HepG2 (cell line): Measurements from ENCODE around the gene MUC13. TPM values are rescaled to one million over a fixed set of nuclear protein-coding genes. Genes with fewer than 3 reads are reported as not detected.
A peak's percentile ranks its signal among the peaks of the same experiment; 100 is the strongest.

ENCODE experiments used
- ASH2L ChIP-seq: fragments of 300-600, 200-600 bp; sonication (generic); IDR thresholded peaks from 2 replicates; pipeline ENCODE4 v1.7.0; 2017; ENCODE audit warnings: low read depth, mild to moderate bottlenecking, moderate library complexity, mixed read lengths, low read length; ENCODE audit not compliant: insufficient read length
- FOXA3 ChIP-seq: IDR thresholded peaks from 2 replicates; pipeline ENCODE4 v1.6.1; 2016; ENCODE audit warnings: missing genetic modification reagents, missing compliant biosample characterization
- MBD4 ChIP-seq: IDR thresholded peaks from 2 replicates; pipeline ENCODE4 v1.6.1; 2012; ENCODE audit warnings: low read length, inconsistent platforms, borderline replicate concordance
- NAIF1 ChIP-seq: sonication (generic); formaldehyde crosslinking; IDR thresholded peaks from 2 replicates; pipeline ENCODE4 v1.5.0; 2020; ENCODE audit warnings: mild to moderate bottlenecking, missing genetic modification reagents, borderline replicate concordance
- NRL ChIP-seq: sonication (generic); formaldehyde crosslinking; IDR thresholded peaks from 2 replicates; pipeline ENCODE4 v1.5.0; 2020; ENCODE audit warnings: missing genetic modification reagents, mild to moderate bottlenecking, moderate library complexity, borderline replicate concordance
- PAF1 ChIP-seq: IDR thresholded peaks from 2 replicates; pipeline ENCODE4 v1.6.1; 2016; ENCODE audit warnings: missing genetic modification reagents, missing compliant biosample characterization
- REPIN1 ChIP-seq: sonication (generic); formaldehyde crosslinking; IDR thresholded peaks from 2 replicates; pipeline ENCODE4 v1.8.0; 2022; ENCODE audit warnings: missing genetic modification reagents, low read depth, mild to moderate bottlenecking, borderline replicate concordance
- ZFX ChIP-seq: sonication (generic); formaldehyde crosslinking; IDR thresholded peaks from 2 replicates; pipeline ENCODE4 v1.4.0; 2020; ENCODE audit warnings: mild to moderate bottlenecking, low read depth, missing genetic modification reagents, moderate library complexity
- ZNF101 ChIP-seq: sonication (generic); formaldehyde crosslinking; IDR thresholded peaks from 2 replicates; pipeline ENCODE4 v1.4.0; 2020; ENCODE audit warnings: mild to moderate bottlenecking, low read depth, missing genetic modification reagents, borderline replicate concordance
- ZNF441 ChIP-seq: sonication (generic); formaldehyde crosslinking; IDR thresholded peaks from 2 replicates; pipeline ENCODE4 v1.7.0; 2021; ENCODE audit warnings: missing genetic modification reagents, borderline replicate concordance
- ZNF577 ChIP-seq: sonication (generic); formaldehyde crosslinking; IDR thresholded peaks from 2 replicates; pipeline ENCODE4 v1.4.0; 2020; ENCODE audit warnings: mild to moderate bottlenecking, low read depth, missing genetic modification reagents, borderline replicate concordance
- polyA plus RNA-seq, 8 experiments: library from polyadenylated mRNA; depleted of rRNA in 3 of 8; stranded (reverse) in 7 of 8; unstranded in 1 of 8; fragments of >200 nt; fragmentation: Illumina TruSeq in 4 of 8; extraction: Trizol in 4 of 8; gene quantifications; 2 replicates each; pipeline versions ENCODE4 v1.2.1 to v1.2.3, GENCODE V29; 2011 to 2016; ENCODE audit warnings: low read depth in 4 of 8, missing spikeins in 1 of 8, mixed read lengths in 1 of 8; ENCODE audit not compliant: insufficient read depth in 1 of 8
- total RNA-seq, 5 experiments: library from RNA; depleted of rRNA; stranded (reverse); fragments of >200 nt; fragmentation: Illumina TruSeq; extraction: Trizol; gene quantifications; 2 replicates each; pipeline ENCODE4 v1.2.3, GENCODE V29; 2016; ENCODE audit warnings: low read depth in 1 of 5
- TF ChIP-seq, protein P1 (sequence below): sonication (generic); formaldehyde crosslinking; IDR thresholded peaks from 2 replicates; pipeline ENCODE4 v1.4.0; 2020; ENCODE audit warnings: missing genetic modification reagents
- TF ChIP-seq, protein P2 (sequence below): sonication (generic); formaldehyde crosslinking; IDR thresholded peaks from 2 replicates; pipeline ENCODE4 v1.5.0; 2020; ENCODE audit warnings: missing genetic modification reagents
- TF ChIP-seq, protein P3 (sequence below): sonication (generic); formaldehyde crosslinking; IDR thresholded peaks from 2 replicates; pipeline ENCODE4 v1.8.1; 2023; ENCODE audit warnings: mild to moderate bottlenecking, inconsistent platforms, moderate library complexity, missing genetic modification reagents, borderline replicate concordance
- TF ChIP-seq, protein P4 (sequence below): sonication (generic); formaldehyde crosslinking; IDR thresholded peaks from 2 replicates; pipeline ENCODE4 v1.4.0; 2020; ENCODE audit warnings: missing genetic modification reagents
- TF ChIP-seq, protein P5 (sequence below): sonication (generic); formaldehyde crosslinking; IDR thresholded peaks from 2 replicates; pipeline ENCODE4 v1.8.1; 2022; ENCODE audit warnings: low read depth, mild to moderate bottlenecking, missing genetic modification reagents
- TF ChIP-seq, protein P6 (sequence below): sonication (generic); formaldehyde crosslinking; IDR thresholded peaks from 2 replicates; pipeline ENCODE4 v1.8.1; 2023; ENCODE audit warnings: missing genetic modification reagents, inconsistent platforms, borderline replicate concordance
- TF ChIP-seq, protein P7 (sequence below): sonication (generic); IDR thresholded peaks from 2 replicates; pipeline ENCODE4 v1.6.1; 2016; ENCODE audit warnings: low read depth, borderline replicate concordance

The MUC13 gene
- total and polyA plus RNA-seq, 2 of the 13 experiments (the other 11 are each of a cell fraction or from before 2014, with no cell fraction given): 0.04 to 1.2 TPM

DNA sequence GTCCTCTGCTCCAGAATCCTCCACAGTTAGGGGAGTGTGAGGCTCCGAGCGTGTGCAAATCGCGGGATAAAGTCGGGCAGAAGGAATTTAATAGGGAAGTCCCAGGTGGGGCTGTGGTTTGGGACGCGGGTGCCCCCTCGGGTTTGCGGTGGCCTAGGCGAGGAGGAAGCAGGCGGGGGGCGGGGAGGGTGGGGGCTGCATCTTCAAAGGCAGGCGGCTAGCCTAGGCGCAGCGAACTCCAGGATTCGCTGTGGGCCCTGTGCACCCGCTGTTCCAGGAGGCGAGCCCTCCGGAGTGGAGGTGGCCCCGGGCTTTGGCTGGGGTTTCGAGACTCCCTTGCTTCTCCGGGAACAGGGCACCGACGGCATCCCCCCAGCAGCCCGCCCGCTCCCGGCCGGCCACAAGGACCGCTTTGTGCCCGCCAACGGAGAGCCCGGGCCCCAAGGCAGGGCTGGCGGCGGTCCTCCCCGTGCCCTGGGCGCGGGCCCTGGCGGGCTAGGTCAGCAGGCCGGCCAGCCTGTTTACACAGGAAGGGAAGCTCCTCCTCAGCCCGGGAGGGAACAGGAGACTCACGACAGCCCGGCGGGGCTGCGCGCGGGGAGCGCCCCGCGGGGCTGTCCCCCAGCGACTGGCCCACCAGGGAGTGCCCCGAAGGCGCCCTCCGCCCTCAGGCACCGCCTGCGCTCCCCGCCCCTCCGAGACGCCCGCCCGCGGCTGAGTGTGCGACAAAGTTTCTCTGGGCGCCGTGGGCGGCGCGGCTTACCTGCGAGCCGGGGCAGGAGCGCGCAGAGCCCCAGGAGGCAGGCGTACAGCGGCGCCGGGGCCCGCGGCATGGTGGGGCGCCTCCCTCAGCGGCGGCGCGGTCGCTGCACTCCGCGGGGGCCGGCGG, 48.1 kb downstream of the MUC13 start (continued):
- TF ChIP-seq, protein P1, sequence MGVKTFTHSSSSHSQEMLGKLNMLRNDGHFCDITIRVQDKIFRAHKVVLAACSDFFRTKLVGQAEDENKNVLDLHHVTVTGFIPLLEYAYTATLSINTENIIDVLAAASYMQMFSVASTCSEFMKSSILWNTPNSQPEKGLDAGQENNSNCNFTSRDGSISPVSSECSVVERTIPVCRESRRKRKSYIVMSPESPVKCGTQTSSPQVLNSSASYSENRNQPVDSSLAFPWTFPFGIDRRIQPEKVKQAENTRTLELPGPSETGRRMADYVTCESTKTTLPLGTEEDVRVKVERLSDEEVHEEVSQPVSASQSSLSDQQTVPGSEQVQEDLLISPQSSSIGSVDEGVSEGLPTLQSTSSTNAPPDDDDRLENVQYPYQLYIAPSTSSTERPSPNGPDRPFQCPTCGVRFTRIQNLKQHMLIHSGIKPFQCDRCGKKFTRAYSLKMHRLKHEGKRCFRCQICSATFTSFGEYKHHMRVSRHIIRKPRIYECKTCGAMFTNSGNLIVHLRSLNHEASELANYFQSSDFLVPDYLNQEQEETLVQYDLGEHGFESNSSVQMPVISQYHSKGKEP (CRISPR knock-in tag): no peak
- TF ChIP-seq, protein P2, sequence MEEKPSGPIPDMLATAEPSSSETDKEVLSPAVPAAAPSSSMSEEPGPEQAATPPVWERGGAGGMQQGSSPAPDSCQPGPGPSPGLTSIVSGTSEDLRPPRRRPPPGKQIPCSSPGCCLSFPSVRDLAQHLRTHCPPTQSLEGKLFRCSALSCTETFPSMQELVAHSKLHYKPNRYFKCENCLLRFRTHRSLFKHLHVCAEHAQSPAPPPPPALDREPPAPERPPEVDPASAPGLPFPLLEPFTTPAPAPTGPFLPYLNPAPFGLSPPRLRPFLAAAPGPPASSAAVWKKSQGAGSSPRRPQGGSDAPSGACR: no peak
- TF ChIP-seq ZNF101 (CRISPR knock-in tag): no peak
- peak; percentile 11; the same call in 1 of the 2 replicates for TF ChIP-seq ZNF441 (CRISPR knock-in tag)
- TF ChIP-seq, protein P3, sequence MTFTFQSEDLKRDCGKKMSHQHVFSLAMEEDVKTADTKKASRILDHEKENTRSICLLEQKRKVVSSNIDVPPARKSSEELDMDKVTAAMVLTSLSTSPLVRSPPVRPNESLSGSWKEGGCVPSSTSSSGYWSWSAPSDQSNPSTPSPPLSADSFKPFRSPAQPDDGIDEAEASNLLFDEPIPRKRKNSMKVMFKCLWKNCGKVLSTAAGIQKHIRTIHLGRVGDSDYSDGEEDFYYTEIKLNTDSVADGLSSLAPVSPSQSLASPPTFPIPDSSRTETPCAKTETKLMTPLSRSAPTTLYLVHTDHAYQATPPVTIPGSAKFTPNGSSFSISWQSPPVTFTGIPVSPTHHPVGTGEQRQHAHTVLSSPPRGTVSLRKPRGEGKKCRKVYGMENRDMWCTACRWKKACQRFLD (CRISPR knock-in tag): 0 out of 2 replicates have a peak, but pooled peaks have one; percentile 35
- TF ChIP-seq, protein P4, sequence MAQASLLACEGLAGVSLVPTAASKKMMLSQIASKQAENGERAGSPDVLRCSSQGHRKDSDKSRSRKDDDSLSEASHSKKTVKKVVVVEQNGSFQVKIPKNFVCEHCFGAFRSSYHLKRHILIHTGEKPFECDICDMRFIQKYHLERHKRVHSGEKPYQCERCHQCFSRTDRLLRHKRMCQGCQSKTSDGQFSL (CRISPR knock-in tag): no peak
- TF ChIP-seq NAIF1: no peak
- peak; percentile 76 for TF ChIP-seq ZFX (CRISPR knock-in tag)
- no peak for TF ChIP-seq NRL (CRISPR knock-in tag)
- TF ChIP-seq PAF1 (CRISPR knock-in tag): no peak
- TF ChIP-seq FOXA3 (CRISPR knock-in tag): peak; percentile 91
- peak; percentile 45; the same call in 1 of the 2 replicates for TF ChIP-seq REPIN1 (CRISPR knock-in tag)
- no peak for TF ChIP-seq ZNF577 (CRISPR knock-in tag)
- TF ChIP-seq, protein P5, sequence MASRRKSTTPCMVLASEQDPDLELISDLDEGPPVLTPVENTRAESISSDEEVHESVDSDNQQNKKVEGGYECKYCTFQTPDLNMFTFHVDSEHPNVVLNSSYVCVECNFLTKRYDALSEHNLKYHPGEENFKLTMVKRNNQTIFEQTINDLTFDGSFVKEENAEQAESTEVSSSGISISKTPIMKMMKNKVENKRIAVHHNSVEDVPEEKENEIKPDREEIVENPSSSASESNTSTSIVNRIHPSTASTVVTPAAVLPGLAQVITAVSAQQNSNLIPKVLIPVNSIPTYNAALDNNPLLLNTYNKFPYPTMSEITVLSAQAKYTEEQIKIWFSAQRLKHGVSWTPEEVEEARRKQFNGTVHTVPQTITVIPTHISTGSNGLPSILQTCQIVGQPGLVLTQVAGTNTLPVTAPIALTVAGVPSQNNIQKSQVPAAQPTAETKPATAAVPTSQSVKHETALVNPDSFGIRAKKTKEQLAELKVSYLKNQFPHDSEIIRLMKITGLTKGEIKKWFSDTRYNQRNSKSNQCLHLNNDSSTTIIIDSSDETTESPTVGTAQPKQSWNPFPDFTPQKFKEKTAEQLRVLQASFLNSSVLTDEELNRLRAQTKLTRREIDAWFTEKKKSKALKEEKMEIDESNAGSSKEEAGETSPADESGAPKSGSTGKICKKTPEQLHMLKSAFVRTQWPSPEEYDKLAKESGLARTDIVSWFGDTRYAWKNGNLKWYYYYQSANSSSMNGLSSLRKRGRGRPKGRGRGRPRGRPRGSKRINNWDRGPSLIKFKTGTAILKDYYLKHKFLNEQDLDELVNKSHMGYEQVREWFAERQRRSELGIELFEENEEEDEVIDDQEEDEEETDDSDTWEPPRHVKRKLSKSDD (CRISPR knock-in tag): no peak
- TF ChIP-seq ASH2L: peak; percentile 5
- TF ChIP-seq, protein P6, sequence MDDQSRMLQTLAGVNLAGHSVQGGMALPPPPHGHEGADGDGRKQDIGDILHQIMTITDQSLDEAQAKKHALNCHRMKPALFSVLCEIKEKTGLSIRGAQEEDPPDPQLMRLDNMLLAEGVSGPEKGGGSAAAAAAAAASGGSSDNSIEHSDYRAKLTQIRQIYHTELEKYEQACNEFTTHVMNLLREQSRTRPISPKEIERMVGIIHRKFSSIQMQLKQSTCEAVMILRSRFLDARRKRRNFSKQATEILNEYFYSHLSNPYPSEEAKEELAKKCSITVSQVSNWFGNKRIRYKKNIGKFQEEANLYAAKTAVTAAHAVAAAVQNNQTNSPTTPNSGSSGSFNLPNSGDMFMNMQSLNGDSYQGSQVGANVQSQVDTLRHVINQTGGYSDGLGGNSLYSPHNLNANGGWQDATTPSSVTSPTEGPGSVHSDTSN (CRISPR knock-in tag): no peak
- TF ChIP-seq, protein P7, sequence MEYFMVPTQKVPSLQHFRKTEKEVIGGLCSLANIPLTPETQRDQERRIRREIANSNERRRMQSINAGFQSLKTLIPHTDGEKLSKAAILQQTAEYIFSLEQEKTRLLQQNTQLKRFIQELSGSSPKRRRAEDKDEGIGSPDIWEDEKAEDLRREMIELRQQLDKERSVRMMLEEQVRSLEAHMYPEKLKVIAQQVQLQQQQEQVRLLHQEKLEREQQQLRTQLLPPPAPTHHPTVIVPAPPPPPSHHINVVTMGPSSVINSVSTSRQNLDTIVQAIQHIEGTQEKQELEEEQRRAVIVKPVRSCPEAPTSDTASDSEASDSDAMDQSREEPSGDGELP: no peak; the same call in 1 of the 2 replicates
- TF ChIP-seq MBD4: no peak
